IPS DF 4.7 (cell line): ENCODE measurements around the gene EFNB2.

Experiments
- DNase-seq: peaks from one replicate; pipeline ENCODE4 v3.0.0-alpha.2; 2013; ENCODE audit warnings: low spot score; ENCODE audit errors: extremely low read depth

EFNB2 gene

GRCh38 chr13:106550570-106551135 is 15.2 kb upstream of the EFNB2 start:
- no peak for DNase-seq

DNA sequence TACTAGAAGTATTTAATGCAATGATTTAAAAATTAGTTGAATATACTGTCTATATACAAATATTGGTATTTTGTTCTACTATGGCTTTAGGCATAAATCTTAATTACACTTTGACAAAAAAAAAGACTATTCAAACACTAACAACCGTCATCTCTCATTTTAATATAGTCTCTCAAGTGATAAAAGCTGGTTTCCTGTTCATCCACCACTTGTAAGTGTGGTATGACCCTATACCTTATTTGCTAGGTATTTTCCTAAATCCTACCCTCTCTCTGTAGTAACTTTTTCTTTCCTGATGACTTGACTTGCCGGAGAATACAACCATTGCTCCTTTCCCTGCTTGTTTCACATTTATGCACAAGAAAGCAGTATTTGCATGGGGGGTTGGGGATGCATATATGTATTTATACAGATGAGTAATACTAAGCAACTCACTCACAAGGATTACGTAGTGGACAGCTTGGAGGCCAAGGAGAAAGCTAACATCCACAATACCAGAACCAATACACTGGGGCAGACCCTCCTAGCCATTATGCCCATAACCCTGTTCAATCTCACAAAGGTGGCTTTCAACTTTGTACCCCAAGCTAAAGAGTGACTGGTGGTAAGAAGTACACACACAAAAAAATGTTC is 12.7 kb upstream of the EFNB2 start:
- DNase-seq = no peak

- no peak for DNase-seq
Measured at GRCh38 chr13:106541826-106542225, 6.4 kb upstream of the EFNB2 start.

GRCh38 chr13:106540613-106541012 is 5.2 kb upstream of the EFNB2 start:
- DNase-seq = no peak

DNA sequence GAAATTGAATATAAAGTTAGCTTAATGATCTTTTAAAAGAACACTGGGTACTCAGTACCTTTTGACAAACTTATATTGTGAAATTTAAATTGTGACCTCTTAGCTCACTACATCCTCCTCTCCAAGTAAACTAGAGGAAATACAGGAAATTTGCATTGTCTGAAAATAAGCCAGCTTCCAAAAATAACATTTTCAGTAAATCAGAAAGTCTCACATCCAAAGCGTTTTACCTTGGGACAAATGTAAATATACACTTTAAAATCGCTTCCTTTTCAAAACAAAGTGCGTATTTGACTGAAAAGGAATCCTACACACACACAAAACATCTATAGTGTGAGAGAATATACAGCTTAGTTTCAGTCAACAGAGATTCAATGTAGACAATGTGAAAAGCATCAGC is 2.1 kb upstream of the EFNB2 start:
- DNase-seq = no peak

DNA sequence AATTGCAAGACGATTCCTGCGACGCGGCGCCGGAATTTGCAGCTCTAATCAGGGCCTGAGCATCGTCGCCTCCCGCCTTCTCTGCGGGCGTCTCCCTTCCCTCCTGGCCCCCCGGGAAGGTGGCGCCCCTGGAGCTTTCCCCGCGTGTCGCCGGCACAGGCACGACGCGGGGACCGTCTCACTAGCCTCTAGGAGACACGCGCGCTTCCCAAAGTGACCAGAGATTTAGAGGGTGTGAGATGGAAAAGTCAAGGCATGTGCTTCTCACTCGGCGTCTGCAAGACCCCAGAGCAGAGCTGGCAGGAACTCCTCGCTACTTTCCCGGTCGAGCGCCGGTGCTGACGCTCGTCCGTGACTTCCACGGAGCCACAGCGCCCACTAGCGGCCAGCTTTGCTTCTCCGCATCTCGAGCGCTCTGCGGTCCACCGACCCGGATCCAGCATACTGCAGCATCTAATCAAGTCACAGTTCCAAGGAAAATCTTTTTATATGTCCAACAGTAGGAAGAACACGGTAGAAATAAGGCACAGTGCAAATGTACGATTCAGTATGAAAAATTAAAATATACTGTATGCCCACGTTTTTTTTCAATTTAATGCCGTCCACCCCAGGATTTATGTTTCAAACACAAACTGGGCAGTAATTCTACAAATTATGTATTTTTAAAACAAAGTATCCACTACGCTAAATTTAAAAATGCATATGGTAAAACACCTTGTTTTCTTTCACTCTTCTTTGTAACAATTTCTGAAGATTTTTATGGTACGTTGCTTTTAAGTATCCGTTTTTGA is 977 bp upstream of the EFNB2 start:
- no peak for DNase-seq

GRCh38 chr13:106534639-106535551 is 567 bp downstream of the EFNB2 start:
- DNase-seq = no peak

- DNase-seq = no peak
Measured at GRCh38 chr13:106533943-106534638, 1.4 kb downstream of the EFNB2 start.

DNA sequence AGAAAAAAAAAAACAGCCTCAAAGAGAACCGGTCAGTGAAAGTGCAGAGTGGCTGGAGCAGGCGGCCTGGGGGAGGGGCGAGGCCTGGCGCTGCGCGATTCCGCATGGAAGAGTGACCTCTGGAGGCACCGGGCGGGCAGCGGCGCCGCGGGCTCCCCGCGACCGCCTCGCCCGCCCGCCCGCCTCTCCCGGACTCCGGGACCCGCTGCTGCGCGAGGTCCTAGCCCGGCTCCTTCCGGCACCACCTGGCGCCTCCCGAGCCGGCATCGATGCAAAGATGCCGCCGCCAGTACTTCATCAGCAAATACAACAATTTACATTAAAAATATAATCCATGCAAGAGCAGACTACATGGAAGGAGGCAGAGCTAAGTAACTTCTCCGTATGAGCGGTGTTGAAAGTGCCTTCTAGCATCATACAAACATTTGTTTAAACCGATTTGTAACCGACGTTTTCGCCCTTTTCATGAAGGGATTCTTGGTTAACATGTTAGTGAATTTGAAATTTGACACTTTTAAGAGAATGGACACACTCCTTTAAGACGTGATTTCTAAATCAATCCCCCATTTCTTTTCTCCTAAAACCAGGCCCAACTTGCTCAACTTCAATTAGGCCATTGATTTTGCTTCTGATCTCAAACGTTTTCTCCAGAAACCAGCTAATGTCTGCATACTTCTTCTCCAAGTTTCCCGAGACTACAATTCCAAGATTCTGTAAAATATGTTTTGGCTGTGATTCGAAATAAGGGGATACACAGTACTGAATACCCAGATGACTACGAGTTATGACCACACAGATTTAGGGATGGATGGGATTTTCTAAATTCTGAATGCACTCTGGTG is 2.1 kb downstream of the EFNB2 start:
- DNase-seq = no peak

- DNase-seq = no peak
Measured at GRCh38 chr13:106532111-106532929, 3.1 kb downstream of the EFNB2 start.

DNA sequence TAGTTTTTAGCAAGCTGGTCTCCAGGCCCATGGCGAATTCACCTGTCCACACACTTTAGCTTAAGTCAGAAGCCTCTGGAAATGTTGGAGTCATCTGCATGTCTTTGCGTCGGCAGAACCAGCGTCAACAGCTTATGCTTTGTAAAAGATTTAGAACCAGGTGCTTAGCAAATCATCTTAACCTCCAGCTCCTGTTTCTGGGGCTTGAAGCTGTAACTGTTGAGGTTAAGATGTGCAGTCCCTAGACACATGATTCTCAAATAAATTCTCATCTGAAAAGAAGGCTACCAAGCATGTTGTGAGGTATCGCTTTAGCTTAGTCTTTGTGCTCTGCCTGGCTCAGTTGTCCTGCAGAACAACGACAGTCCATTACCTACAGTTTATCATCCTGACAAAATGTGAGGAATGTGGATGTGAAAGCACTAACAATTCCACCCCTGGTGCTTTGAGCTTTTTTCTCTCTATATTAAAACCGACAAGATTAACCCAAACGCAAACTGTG is 4.4 kb downstream of the EFNB2 start:
- no peak for DNase-seq

DNA sequence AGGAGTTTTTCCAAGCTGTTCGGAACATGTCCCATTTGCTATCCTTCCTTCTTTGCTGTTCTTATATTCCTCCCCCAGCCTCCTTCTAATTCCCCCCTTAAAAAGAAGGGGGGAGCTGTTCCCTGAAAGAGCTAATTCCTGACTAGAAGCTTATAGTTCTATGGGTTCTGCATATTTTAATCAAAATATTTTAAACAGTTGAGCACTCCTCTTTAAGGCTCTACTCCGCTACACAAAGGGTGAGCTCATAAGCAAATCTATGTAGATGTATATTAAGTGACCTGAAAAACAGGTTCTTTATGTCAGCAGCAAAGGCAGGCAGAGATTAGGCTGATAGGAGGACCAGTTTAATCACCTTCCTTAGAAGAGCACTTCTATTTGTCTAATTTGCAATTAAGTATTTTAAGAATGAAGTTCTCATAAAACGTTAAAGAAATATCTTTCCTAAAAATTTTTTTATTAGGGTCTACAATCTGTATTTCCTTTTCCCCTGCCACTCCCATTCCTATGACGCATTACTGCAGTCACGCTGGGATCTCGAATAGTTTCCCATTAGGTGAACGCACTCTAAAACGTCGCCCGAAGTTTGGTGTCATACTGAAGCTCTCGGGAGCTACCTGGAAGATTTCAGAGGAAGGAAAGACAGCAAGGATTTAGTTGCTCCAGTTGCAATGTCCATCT is 5.2 kb downstream of the EFNB2 start:
- no peak for DNase-seq

DNA sequence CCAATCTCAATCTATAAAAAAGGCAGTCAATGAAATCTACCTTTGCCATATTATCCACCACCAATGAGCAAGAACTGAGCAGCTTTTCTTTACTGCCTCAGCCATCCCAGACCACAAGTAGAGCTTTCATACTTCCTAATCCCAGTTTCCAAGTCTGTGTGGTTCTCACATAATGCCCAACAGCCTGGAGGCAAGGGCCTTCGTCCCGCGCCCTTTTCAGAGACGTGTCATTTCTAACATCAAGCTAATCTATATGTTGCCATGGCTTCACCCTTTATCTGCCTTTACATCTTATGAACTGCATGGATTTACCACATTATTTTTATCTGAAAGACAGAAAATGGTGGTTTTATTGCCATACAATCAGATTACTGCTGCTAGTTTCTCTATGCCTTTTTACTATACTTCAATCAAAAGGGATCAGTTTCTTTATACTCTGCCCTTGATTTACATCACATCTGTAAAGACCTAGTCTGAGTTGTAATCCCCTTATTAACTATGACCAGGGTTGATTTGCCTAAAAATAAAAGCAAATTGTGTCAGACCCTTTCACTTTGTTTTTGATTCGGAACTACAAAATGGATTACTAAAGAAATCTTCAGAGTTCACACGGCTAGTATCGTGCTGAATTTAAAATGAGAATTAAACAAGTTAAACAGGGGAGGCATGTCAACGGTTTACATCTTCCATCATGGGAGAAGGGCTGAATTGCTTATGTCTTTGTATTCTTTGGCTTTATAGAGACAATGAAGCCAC is 5.9 kb downstream of the EFNB2 start:
- no peak for DNase-seq

- no peak for DNase-seq
Measured at GRCh38 chr13:106528718-106529414, 6.6 kb downstream of the EFNB2 start.

DNA sequence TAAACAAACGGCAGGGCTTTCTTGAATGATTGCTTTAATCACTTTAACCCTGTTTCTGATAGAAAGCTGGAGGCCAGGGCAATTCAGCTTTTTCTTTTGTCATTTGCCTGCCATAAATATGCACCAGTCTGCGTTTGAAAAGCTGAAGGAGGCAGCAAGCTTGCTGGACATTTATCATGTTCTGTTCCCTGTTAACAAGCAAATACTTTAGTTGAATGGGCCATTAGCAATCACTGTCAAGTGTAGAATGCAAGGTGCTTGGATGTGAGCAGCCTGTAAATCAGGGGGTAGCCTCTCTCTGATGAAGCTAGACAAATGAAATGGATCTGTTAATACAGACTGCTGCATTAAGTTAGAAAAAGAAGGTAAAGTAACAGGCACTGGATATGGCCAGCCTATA is 7.6 kb downstream of the EFNB2 start:
- no peak for DNase-seq

DNA sequence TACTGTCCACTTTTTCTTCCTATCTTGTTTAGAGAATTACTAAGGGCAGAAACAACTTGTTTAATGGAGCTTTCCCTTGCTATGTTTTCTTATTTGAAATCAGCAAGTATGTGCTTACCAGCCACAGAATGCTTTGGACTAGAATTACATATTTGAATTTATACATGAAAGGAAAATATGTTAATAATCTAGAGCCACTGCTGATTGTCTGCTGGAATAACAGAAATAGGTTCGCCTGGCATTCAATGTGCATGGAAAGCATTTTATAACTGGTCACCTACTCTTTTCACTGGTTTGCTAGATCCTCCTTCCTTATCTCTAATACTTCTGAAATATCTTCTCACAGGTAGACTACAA is 8.0 kb downstream of the EFNB2 start:
- no peak for DNase-seq

DNA sequence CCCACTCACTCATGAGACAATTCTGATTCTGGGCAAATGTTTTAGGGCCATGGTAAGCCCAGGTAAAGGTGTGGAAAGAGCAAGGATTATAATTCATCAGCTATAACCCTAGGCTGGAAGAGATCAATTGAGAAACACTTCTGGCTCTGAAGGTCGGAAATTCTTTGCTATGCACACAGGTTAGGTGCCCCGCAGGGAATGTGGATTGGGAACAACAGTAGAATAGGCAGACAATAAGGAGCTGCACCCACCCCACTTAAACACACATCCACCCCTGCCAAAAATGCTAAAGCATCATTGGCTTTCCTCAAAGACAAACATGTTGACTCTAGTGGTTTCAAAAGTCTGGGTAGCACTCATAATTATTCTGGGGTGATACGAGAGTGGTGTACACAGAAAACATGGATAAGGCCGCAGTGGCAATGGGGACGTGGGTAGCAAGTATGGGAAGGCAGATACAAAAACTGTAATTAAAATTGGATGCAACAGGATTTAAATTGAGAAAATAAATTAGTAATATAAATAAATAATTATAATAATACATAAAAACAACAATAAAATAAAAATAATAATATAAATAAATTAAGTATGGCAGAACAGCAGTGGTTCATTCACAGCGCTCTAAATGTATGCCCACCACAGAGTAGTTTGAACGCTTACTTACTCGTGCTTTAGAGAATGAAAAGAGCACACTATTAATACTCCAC is 8.6 kb downstream of the EFNB2 start:
- no peak for DNase-seq
